Loucy (cell line): ENCODE results near the gene MAPK1.
A peak's percentile ranks its signal among the peaks of the same experiment; 100 is the strongest.

Source experiments
- H2AFZ ChIP-seq: fragments of 200-600 bp; sonication (generic); 2 replicates; pipeline ENCODE4 v1.6.0; 2016; ENCODE audit warnings: antibody characterized with exemption, mild to moderate bottlenecking, low read length, moderate library complexity
- H3F3A ChIP-seq: fragments of 200-600 bp; 2 replicates; pipeline ENCODE4 v1.6.0; 2016; ENCODE audit warnings: antibody characterized with exemption, low read depth, mild to moderate bottlenecking
- H3K27me3 ChIP-seq: fragments of 200-600 bp; sonication (generic); 2 replicates; pipeline ENCODE4 v1.6.1; 2014; ENCODE audit warnings: low read length, mild to moderate bottlenecking; ENCODE audit not compliant: insufficient read depth, poor library complexity, severe bottlenecking
- H3K36me3 ChIP-seq: fragments of 200-600 bp; sonication (generic); 2 replicates; pipeline ENCODE4 v1.6.1; 2016; ENCODE audit warnings: low read length; ENCODE audit not compliant: insufficient read depth
- H3K4me1 ChIP-seq: fragments of 200-600 bp; sonication (generic); 2 replicates; pipeline ENCODE4 v1.5.1; 2014; ENCODE audit warnings: low read length, mild to moderate bottlenecking; ENCODE audit not compliant: insufficient read depth, poor library complexity, severe bottlenecking
- H3K4me2 ChIP-seq: fragments of 200-600 bp; sonication (generic); 2 replicates; pipeline ENCODE4 v1.6.0; 2014; ENCODE audit warnings: antibody characterized with exemption, low read length, low read depth, mild to moderate bottlenecking; ENCODE audit not compliant: poor library complexity, severe bottlenecking
- H3K4me3 ChIP-seq: fragments of 200-600 bp; sonication (generic); 2 replicates; pipeline ENCODE4 v1.5.1; 2014; ENCODE audit warnings: low read length, mild to moderate bottlenecking, mixed read lengths; ENCODE audit not compliant: poor library complexity, severe bottlenecking
- H3K79me2 ChIP-seq: fragments of 200-600 bp; sonication (generic); 2 replicates; pipeline ENCODE4 v1.6.1; 2014; ENCODE audit warnings: low read length; ENCODE audit not compliant: insufficient read depth
- H3K9ac ChIP-seq: fragments of 200-600 bp; sonication (generic); 2 replicates; pipeline ENCODE4 v1.6.0; 2014; ENCODE audit warnings: mild to moderate bottlenecking, low read depth, low read length, moderate library complexity; ENCODE audit not compliant: poor library complexity, severe bottlenecking
- H3K9me2 ChIP-seq: fragments of 200-600 bp; sonication (generic); replicated peaks from 2 replicates; pipeline ENCODE4 v1.6.1; 2016; ENCODE audit warnings: low read depth, low read length, mixed read lengths
- H3K9me3 ChIP-seq: fragments of 200-600 bp; sonication (generic); 2 replicates; pipeline ENCODE4 v1.6.1; 2014; ENCODE audit warnings: mild to moderate bottlenecking, antibody characterized with exemption, low read length, low read depth; ENCODE audit not compliant: insufficient read depth
- H4K20me1 ChIP-seq: fragments of 200-600 bp; sonication (generic); 2 replicates; pipeline ENCODE4 v1.6.0; 2014; ENCODE audit warnings: antibody characterized with exemption, low read length, mild to moderate bottlenecking; ENCODE audit not compliant: insufficient read depth, poor library complexity, severe bottlenecking
- CTCF ChIP-seq: fragments of 200-600 bp; sonication (generic); conservative IDR thresholded peaks from 2 replicates; pipeline ENCODE4 v1.5.1; 2014; ENCODE audit warnings: mild to moderate bottlenecking, antibody characterized with exemption, low read length
- EZH2phosphoT487 ChIP-seq: fragments of 200-600 bp; IDR thresholded peaks from 2 replicates; pipeline ENCODE4 v1.6.1; 2018; ENCODE audit warnings: antibody characterized with exemption, mild to moderate bottlenecking, moderate library complexity, borderline replicate concordance

MAPK1 gene

GRCh38 chr22:21736084-21736642 is 131.3 kb downstream of the MAPK1 start:
- no peak for TF ChIP-seq EZH2phosphoT487
- TF ChIP-seq CTCF: no peak
- Histone ChIP-seq H3K79me2 (peaks cover 39% of the 10 kb centered on the region), H4K20me1 (no peaks in the 10 kb centered on the region), H3K4me3 (peak overlapping the region; percentile 74), H3K36me3 (no peaks in the 10 kb centered on the region), H2AFZ (peak overlapping the region; percentile 84; the same call in 1 of the 2 replicates), H3K4me2 (peak overlapping the region; percentile 70), H3K4me1 (peaks cover 14% of the 10 kb centered on the region), H3F3A (no peaks in the 10 kb centered on the region), H3K9me2 (no peaks in the 10 kb centered on the region), H3K9me3 (no peaks in the 10 kb centered on the region), H3K27me3 (no peaks in the 10 kb centered on the region), H3K9ac (peak overlapping the region; percentile 64)

- Histone ChIP-seq H3K27me3 (no peaks in the 10 kb centered on the region), H3F3A (no peaks in the 10 kb centered on the region), H4K20me1 (no peaks in the 10 kb centered on the region), H3K36me3 (no peaks in the 10 kb centered on the region), H3K9ac (peak within 1 kb of the TSS; percentile 80), H3K79me2 (peaks cover 46% of the 10 kb centered on the region), H3K9me3 (no peaks in the 10 kb centered on the region), H3K4me2 (peak within 1 kb of the TSS; percentile 95), H2AFZ (peak within 1 kb of the TSS; percentile 84), H3K9me2 (no peaks in the 10 kb centered on the region), H3K4me3 (peak within 1 kb of the TSS; percentile 83), H3K4me1 (peaks cover 14% of the 10 kb centered on the region)
- TF ChIP-seq EZH2phosphoT487 (no peak), CTCF (no peak)
Measured at GRCh38 chr22:21735200-21736083, 132.0 kb downstream of the MAPK1 start, which contains the start of gene YPEL1. YPEL1 (minus strand) TSS chr22:21735794; CDS start chr22:21710744, 25,050 bp downstream.

- Histone ChIP-seq H3F3A (no peaks in the 10 kb centered on the region), H3K9me2 (no peaks in the 10 kb centered on the region), H3K9me3 (no peaks in the 10 kb centered on the region), H3K9ac (peak overlapping the region; percentile 80), H2AFZ (peak overlapping the region; percentile 49), H3K36me3 (no peaks in the 10 kb centered on the region), H4K20me1 (no peaks in the 10 kb centered on the region), H3K4me2 (peak overlapping the region; percentile 95), H3K27me3 (no peaks in the 10 kb centered on the region), H3K4me3 (peak overlapping the region; percentile 83), H3K4me1 (peaks cover 14% of the 10 kb centered on the region), H3K79me2 (peaks cover 54% of the 10 kb centered on the region)
- TF ChIP-seq EZH2phosphoT487: no peak
- no peak for TF ChIP-seq CTCF
Measured at GRCh38 chr22:21734540-21735199, 132.8 kb downstream of the MAPK1 start.
